ENCODE measurements around the gene PSD4.
A peak's percentile ranks its signal among the peaks of the same experiment; 100 is the strongest.

PSD4 gene

DNA sequence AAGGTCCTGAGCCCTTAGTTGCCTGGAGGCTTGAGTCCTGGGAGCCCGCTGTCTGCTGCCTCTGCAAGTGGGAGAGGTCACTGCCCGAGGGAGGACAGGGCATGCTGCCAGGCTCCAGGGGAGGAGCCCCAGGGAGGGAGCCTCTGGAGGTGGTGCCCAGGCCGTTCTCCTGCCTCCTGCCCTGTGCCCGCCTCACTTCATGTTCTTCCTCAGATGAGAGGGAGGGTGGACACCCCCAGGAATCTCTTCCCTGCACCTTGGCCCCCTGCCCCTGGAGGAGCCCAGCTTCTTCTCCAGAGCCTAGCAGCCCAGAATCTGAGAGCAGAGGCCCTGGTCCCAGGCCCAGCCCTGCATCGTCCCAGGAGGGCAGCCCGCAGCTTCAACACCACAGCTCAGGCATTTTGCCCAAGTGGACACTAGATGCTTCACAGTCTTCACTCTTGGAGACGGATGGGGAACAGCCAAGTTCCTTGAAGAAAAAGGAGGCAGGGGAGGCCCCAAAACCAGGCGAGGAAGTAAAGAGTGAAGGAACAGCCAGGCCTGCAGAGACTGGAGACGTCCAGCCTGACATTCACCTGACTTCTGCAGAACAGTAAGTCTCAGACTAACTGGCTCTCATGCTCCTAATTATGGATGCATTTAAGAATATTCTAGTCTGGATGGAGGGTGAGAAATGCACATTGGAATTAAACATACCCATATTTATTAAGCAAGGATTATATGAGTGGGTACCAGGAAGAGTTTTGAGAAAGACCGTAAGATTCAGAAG, 12.1 kb downstream of the PSD4 start:
- DNase-seq, result no peak

DNA sequence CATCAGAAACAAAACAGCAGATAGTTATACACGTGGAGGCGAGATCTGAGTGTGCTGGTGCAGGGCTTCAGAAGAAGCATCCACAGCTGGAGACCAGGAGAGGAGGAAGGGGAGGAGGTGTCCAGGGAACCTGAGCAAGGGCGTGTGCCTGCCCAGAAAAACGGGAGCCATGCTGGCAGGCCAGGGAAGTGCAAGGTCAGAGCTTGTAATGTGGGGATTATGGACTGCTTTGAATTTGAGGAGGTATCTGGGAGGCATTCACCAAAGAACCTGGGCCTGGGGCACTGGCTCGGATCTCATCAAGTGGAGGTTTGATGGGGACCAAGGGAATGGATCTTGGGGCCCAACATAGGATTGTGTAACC, 12.6 kb downstream of the PSD4 start:
- no peak for DNase-seq

DNA sequence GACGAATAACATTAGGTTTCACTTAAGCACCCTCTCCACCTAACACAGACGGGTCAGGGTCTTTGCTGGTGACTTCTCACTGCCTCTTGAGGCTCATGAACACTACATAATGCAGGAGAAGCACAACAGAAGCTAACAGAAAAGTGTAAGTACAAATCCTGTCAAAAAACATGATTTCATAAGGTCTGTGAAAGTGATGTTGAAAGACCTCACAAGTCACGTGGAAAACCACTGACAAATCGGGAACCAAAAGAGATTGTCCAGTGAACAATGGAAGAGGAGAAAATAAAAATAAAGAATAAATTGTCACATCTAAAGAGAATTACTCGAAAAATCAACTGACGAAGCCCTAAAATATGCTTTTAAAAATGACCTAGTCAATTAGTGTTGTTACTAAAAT, 14.0 kb downstream of the PSD4 start:
- DNase-seq, result no peak

DNA sequence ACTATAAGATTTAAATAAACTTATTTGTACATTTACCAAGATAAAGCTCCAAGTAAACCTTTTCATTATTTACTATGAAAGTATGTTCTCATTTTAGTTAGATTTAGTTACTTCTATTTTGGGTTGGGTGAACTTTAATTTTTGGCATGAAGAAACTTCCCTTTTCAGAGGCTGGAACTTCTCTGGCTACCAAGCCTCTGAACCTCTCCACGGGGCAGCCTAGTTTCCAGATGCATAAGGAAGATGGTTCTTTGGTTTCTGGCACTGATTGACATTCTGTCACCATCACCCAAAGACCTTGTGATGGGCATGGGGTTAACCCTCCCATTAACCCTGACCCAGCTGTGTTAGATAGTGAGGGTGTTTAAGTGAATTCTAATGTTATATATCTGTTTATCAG, 17.1 kb downstream of the PSD4 start:
- DNase-seq, result no peak

DNA sequence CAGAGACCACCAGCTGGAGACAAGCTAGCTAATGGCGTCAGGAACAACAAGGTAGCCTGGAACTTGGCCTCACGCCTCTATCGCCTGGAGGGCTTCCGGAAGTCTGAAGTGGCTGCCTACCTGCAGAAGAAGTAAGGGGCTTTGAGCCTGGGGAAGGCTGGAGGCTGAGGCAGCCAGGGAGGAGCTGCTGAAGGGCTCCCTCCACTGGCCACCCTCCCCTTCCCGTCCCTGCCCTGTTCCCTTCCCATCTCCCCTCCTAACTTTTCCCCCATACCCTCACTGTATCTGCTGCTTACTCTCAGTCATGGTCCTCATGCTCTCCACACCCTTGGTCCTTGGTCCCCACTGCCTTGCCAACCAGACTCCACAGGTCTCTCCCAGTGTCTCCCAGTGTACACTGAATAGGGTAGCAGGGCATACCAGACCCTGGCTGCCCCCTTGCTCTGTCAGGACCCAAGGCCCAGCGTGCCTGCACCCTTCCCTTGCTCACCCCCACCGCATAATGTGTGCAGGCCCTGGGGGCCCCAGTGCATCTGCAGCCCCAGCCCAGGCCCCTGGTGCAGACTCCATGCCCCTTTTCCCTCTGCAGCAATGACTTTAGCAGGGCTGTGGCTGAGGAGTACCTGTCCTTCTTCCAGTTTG, 18.8 kb downstream of the PSD4 start:
- DNase-seq, result no peak

DNA sequence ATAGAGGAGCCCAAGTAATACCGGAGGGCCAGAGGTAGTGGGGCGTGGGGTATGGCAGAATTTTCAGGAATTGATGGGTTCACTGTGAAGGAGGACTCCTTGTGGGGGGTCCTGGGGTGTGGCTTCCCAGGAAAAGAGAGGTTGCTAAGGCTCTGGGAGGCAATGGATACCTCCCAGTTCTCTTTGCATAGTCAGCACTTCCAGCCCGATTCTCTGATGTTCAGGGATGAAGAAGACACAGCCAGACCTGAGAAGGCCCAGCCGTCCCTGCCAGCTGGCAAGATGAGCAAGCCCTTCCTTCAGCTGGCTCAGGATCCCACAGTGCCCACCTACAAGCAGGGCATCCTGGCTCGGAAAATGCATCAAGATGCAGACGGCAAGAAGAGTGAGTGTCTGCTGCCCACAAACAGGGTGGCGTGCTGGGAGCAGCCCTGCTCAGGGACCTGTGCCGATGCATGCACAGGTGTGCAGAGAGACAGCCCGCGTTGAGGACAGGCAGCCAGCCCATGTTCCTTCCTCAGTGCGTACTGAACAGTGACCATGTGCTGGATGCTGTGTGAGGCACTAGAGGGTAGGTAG, 22.2 kb downstream of the PSD4 start:
- no peak for DNase-seq

DNA sequence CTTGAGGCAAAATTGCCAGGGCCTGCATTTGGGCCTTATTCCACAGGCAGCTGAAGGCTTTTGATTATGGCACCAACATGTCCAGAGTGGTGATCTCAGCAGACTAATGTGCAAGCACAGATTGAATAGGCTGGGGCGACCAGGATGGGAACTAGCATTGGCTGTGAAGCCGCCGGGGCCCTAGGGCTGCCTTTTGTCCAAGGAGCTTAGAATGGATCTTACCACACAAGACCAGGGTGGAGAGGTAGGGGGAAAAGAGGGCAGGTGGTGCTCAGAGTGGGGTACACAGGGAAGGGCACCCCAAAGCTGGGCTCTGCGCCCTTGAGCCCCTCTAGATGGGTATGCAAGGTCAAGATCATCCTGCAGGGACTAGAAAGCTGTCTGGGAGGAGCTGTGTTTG, 23.1 kb downstream of the PSD4 start:
- no peak for DNase-seq

DNA sequence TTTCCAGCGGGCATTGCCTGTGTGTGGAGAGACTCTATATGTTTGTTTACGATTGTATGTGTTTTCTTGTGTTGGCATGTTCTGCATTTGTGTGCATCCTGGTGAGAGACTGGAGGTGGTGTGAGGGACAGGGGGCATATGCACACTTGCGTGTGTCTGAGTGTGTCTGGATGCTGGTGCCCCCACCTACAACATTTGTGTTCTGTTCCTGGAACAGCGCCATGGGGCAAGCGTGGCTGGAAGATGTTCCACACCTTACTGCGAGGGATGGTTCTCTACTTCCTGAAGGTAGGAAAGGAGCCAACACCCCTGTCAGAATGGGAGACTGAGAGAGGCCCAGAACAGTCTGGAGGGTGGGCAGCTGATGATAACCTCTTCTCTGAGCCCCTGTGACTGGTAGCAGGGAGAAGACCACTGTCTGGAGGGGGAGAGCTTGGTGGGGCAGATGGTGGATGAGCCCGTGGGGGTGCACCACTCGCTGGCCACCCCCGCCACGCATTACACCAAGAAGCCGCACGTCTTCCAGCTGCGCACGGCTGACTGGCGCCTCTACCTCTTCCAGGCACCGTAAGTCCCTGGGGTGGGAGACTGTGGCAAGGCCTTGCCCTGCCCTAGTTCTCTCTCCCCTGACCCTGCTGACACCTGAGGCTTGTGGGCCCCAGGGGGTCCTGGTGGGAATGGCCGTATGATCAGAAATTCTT, 23.7 kb downstream of the PSD4 start:
- DNase-seq, result no peak

DNA sequence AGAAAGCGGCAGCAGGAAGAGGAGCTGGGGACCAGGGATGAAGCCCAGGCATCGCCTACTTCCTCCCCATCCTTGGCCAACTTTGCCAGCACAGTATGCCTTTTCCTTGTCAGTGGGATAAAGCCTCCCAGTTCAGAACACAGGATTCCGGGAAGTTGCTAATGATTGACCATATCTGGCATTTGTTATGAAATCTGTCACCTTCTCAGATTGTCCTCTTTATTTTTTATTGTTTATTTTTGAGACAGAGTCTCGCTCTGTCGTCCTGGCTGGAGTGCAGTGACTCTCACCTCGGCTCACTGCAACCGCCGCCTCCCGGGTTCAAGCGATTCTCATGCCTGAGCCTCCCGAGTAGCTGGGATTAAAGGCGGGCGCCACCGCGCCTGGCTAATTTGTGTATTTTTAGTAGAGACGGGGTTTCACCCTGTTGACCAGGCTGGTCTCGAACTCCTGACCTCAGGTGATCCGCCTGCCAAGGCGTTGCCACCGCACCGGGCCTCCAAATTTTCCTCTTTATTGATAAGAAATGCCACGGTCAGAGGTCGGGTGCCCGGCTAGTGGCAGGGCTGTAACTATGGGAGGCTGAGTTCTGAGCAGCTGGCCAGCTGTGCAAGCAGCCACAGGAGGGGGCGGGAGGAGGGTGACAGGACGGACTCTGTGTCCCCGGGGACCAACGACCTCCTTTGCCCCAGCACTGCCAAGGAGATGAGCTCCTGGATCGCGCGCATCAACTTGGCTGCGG, 24.4 kb downstream of the PSD4 start:
- no peak for DNase-seq

DNA sequence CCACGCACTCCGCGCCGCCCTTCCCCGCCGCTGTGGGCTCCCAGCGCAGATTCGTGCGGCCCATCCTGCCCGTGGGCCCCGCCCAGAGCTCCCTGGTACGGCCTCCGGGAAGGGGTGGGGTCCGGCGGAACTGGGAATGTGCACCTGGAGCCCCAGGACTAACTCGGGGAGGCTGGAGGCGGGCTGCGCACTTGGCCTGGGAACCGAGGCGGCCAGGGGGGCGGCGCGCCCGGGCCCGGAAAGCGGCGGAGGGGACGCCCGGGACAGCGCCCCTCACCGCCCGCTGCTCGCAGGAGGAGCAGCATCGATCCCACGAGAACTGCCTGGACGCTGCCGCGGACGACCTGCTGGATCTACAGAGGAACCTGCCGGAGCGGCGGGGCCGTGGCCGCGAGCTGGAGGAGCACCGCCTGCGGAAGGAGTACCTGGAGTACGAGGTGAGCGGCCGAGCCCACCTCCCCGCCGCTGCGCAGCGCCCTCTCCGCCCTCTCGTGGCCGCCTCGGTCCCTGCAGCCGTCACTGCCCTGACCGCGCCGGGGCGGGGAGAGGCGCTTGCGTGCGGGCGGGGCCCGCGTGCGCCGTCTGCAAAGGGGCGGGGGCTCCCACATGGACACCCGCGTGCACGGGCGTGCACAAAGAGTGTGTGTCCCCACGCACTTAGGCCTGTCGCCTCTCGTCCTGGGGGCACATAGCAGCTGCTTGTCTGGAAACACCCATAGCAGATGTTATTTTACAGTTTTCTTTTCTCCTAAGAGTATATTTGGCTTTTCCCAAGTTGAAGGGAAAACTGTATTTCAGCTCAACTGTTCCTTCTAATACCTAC, 25.2 kb downstream of the PSD4 start:
- DNase-seq, result peak; percentile 83

DNA sequence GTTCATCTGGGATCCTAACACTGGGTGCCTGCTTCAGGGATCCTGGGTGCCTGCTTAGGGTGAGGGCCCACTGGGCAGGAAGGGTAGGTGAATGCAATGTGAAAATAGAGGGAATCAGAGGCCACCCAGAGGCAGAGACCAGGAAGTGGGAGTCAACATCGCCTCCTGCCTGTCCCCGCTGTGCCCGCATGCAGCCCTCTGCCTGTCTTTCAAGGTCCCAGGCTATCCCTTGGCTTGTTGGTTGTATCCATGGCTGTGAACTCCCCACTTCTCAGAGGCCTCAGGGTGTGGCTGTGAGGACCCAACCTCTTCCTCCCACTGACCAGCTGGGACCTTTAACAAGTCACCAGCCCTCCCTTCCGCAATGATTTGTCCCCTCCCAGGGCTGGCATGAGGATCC, 26.5 kb downstream of the PSD4 start:
- no peak for DNase-seq

DNA sequence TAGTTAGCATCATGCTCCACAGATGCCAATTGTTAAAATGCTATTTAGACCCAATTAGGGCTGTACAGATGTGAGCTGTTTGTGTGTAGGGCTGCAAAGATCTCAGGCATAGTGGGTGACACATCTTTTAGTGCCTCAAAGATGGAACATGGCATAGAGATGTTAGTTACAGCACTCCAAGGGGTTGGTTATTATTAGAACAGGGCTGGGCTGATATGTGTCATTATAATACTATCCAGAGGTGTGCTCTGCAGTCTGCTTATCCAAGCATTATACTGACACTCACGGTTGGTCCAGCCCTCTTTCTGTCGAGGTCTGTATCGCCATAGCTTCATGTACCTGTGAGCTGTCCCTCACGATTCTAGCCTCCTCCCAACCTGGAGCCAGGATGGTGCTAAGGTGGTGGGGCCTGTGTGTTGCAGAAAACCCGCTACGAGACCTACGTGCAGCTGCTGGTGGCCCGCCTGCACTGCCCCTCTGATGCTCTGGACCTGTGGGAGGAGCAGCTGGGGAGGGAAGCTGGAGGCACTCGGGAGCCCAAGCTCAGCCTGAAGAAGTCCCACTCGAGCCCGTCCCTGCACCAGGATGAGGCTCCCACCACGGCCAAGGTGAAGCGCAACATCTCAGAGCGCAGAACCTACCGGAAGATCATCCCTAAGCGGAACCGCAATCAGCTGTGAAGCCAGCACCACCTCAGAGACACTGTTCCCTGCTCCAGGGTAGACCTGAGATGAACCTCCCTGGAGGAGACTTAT, 27.1 kb downstream of the PSD4 start:
- no peak for DNase-seq

DNA sequence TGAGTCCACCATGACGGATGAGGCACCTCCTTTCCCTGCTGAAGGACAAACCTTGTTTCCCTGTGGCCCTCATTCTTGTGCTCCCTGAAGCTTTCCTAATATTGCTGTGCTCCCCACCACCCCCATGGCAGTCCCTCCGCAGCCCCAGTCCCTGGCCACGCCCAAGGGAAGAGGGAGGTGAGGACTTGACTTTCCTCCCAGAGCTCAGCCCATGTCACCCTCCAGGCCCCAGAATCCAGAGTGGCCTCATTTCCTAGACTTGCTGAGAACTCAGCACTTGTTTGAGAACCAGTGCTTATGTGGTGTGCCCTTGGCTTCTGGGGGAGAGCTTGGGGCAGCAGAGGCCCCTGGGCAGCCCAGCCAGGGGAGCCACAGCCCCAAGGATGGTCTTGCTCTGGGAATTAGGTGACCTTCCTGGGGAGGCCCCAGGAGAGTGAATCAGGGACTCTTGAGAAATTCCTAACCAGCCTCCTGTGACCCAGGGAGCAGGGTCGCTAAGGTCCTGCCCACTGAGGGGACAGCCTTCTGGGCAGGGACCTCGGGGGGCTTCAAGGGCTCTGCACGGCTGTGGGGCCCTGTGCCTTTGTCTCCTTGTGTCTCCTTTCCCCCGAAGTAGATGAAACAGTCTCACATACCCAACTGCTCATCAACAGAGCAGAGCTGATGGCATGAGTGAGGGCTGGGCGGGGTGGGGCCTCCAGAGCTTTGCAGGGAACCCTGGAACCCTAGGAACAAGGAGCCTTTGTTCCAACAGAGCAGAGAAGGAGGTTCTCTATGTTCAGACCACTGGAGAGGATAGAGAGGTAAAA, 27.9 kb downstream of the PSD4 start:
- no peak for DNase-seq

DNA sequence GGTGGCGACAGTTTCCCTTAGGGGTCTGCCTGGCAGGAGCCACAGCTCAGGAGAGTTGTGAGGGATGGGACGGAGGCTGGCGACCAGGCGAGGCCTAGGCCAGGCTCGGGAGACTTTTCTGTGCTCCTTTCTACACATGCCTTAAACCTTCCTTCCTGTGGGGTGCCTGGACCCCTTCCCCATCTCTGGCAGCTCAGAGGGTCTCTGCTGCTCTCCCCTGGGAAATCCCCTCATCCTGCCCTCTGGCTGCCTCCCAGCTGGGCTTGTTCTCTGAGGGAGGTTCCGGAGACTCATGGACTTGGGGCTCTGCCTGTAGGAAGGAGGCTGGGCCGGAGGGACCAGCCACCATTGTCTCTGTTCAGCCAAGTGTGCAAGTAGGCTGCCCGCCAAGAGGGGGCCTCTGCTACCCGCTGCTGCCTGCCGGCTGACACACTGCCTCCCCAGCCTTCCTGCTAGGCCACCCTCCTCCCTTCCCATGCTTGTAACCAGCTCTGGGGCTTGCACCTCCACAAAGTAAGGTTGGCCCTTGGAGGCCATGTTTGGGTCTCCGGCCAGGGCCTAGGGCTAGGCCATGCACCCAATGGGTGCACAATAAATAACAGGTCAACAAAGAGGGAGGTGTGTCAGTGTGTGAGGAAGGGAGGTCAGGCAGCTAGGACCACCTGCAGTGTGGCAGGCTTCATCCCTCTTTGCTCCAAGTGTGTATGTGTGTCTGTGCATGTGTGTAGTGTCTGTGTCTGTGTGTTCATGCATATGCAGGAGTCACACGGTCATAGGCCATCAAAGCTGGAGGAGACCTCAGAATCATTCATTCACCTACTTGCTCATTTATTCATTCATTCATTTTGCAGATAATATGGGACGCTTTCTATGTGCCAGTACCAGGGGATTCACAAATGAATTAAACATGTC, 28.8 kb downstream of the PSD4 start:
- no peak for DNase-seq

DNA sequence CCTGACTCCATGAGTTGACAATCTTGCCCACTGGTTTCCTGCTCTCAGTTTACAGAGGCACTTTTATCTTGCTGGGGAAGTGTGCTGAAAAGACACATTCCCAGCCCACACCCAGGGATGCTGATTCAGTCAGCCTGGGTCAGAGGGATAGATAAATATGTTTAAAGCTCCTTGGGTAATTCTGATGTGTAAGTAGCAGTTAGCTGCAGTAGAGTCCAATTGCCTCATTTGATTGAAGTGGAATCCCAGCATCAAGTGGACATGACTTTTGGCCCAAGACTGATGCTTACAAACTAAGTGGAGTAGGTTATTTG, 29.4 kb downstream of the PSD4 start:
- DNase-seq, result no peak

DNA sequence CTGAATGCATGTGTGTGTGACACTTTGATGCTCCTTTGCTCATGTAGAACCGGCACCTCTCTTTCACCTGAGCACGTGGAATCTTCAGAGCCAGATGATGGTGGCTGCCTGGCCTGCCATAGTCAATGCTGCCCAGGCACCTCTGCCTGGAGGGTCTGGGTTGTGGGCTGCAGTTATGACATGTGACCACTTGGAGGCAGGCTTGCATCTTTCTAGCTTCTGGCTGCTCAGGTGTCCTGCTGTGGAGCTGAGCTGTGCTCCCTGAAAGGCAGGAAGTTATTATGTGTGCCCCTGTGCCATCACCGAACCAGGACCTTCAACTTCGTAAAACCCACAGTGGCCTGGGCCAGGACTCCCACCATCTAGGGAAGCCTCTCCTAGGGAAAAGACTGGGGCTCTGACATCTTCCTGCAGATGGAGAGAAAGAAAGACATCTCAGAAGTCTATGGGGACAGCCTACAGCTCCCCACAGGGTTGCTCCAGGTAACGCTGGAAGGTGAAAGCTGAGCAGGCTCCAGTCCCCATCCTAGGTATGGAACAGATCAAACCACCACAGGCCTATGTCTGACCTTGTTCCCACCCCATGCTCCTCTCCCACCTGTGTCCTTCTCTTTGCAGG, 30.2 kb downstream of the PSD4 start:
- peak; percentile 60 for DNase-seq

DNA sequence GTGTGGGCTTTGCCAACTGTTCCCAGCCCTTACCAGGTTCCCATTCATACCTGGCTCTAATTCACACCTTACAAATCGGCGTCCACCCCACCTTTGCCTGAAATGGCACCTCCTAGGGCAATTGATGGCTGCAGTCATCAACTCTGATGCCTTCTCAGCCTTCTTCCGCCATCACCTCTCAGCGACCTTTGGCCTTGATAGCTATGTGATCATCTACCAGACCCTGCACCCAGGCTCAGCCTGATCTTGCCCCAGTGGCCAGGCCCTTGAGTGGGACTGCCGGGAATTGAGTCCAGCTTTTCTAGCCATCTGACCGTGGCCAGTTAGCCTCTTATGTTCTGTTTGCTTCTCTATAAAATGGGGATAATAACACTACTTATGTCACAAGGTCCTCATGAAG, 32.5 kb downstream of the PSD4 start:
- peak; percentile 45 for DNase-seq

DNA sequence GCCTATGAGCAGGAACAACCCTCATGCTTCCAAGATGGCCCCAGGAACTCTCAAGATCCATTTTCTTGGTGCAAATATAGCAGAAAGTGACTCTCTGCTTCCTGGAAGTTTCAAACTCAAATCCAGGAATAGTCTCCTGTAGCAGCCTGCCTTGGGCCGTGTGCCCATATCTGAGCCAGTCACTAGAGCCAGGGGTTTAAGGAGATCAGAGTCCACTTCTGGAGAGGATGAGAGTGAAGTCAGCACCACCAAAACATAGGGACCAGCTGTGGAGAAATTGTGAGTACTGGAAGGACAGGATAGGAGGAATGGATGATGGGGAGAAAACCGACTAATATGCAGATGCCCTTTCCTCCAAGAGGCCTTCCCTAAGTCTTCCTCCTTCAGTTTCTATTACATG, 33.2 kb downstream of the PSD4 start:
- DNase-seq, result no peak

DNA sequence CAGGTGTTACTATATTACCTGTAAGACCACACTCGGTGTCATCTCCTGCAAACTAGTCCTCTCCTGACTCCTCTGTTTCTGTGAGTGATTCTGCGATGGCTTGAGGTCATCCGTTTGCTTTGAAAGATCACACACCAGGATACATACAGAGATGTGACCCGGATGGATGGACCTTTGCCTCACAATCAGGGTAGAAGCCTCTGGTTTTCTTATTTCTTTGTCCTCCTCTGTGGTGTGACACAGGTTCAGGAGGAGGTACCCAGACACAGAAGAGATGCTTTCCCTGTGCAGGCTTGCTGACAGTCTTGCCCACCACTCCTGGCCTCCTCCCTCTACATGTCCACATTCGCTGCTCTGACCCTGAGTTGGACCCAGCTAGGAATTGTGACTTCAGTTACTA, 34.6 kb downstream of the PSD4 start:
- no peak for DNase-seq

Data from DMS79 treated with DMSO at 0.1 percent for 48 hours (cell line).